Measurements from ENCODE around the gene FAM156A. TPM values are rescaled to one million over a fixed set of nuclear protein-coding genes. Genes with fewer than 3 reads are reported as not detected.

The FAM156A gene
- polyA plus RNA-seq, 1 of the 3 experiments (the other 2 are of a cell fraction), result 47.2 TPM

Other genes starting within 250 kb of the FAM156A start
- gene SSX2B, start 207.3 kb downstream of the FAM156A start, polyA plus RNA-seq (2012; rRNA removed), result 0.16 and 0.71 TPM in 2 replicates
- gene SPANXN5, start 161.1 kb downstream of the FAM156A start, polyA plus RNA-seq (2012; rRNA removed), result not detected in 2 replicates
- gene XAGE5, start 147.2 kb downstream of the FAM156A start, polyA plus RNA-seq (2012; rRNA removed), result not detected in 2 replicates
- not detected in 2 replicates for gene XAGE3, start 90.4 kb downstream of the FAM156A start, polyA plus RNA-seq (2012; rRNA removed)
- gene FAM156B, start 61.2 kb downstream of the FAM156A start, polyA plus RNA-seq (2012; rRNA removed), result 73.7 and 73.9 TPM in 2 replicates
- gene GPR173, start 90.3 kb upstream of the FAM156A start, polyA plus RNA-seq (2012; rRNA removed), result 5.8 TPM in 2 replicates
- 26.4 and 32.4 TPM in 2 replicates for gene TSPYL2, start 123.8 kb upstream of the FAM156A start, polyA plus RNA-seq (2012; rRNA removed)
- gene KANTR, start 135.6 kb upstream of the FAM156A start, polyA plus RNA-seq (2012; rRNA removed), result 2.1 and 3.2 TPM in 2 replicates

All from SK-N-SH (cell line).